Keratinocyte (primary cell): ENCODE data around the gene HTD2. TPM values are rescaled to one million over a fixed set of nuclear protein-coding genes. Genes with fewer than 3 reads are reported as not detected.

Source experiments
- DNase-seq: peaks from one replicate; pipeline ENCODE4 v3.0.0-alpha.2; 2011; ENCODE audit warnings: low read depth, missing footprints, low spot score
- FAIRE-seq: peaks from 2 replicates; lab custom pipeline; 2011; peaks lifted over from hg19 to GRCh38; lab: Jason Lieb, UNC
- H2AFZ ChIP-seq: 2 replicates; pipeline ENCODE4 v1.6.0; 2012; ENCODE audit warnings: low read length, control low read depth, inconsistent platforms; ENCODE audit not compliant: control insufficient read depth
- H3K27ac ChIP-seq: 2 replicates; pipeline ENCODE4 v1.5.1; 2011; ENCODE audit warnings: low read length; ENCODE audit not compliant: control insufficient read depth, insufficient read depth
- H3K27me3 ChIP-seq: 3 replicates; pipeline ENCODE4 v1.6.0; 2011; ENCODE audit warnings: low read length; ENCODE audit not compliant: control insufficient read depth, insufficient read depth; ENCODE audit errors: extremely low read depth
- H3K36me3 ChIP-seq, 2 experiments: 2 replicates in 1 of 2; 3 replicates in 1 of 2; pipeline ENCODE4 v1.5.1; 2011; ENCODE audit warnings: low read length in 2 of 2, mild to moderate bottlenecking in 1 of 2; ENCODE audit not compliant: control insufficient read depth in 2 of 2, insufficient read depth in 2 of 2; ENCODE audit errors: extremely low read depth in 1 of 2
- H3K4me1 ChIP-seq: 3 replicates; pipeline ENCODE4 v1.5.1; 2011; ENCODE audit warnings: low read length; ENCODE audit not compliant: control insufficient read depth, insufficient read depth; ENCODE audit errors: extremely low read depth
- H3K4me2 ChIP-seq: 3 replicates; pipeline ENCODE4 v1.6.0; 2011; ENCODE audit warnings: low read depth, low read length; ENCODE audit not compliant: control insufficient read depth, insufficient read depth; ENCODE audit errors: extremely low read depth
- H3K4me3 ChIP-seq, 3 experiments: fragments of 200-600 bp in 1 of 3; sonication (generic) in 1 of 3; 2 replicates in 2 of 3; 3 replicates in 1 of 3; pipeline ENCODE4 v1.5.1; 2011 to 2016; ENCODE audit warnings: low read length in 3 of 3, mild to moderate bottlenecking in 3 of 3, control low read depth in 2 of 3, inconsistent platforms in 1 of 3, low read depth in 1 of 3, mixed read lengths in 1 of 3, mixed run types in 1 of 3, moderate library complexity in 1 of 3; ENCODE audit not compliant: control insufficient read depth in 2 of 3, insufficient read depth in 2 of 3; ENCODE audit errors: extremely low read depth in 1 of 3
- H3K79me2 ChIP-seq: 2 replicates; pipeline ENCODE4 v1.6.0; 2012; ENCODE audit warnings: low read length; ENCODE audit not compliant: control insufficient read depth, insufficient read depth
- H3K9ac ChIP-seq: 3 replicates; pipeline ENCODE4 v1.6.0; 2011; ENCODE audit warnings: low read length; ENCODE audit not compliant: control insufficient read depth, insufficient read depth; ENCODE audit errors: extremely low read depth
- H3K9me1 ChIP-seq: 3 replicates; pipeline ENCODE4 v1.6.0; 2011; ENCODE audit warnings: low read length; ENCODE audit not compliant: control insufficient read depth, insufficient read depth; ENCODE audit errors: extremely low read depth
- H3K9me3 ChIP-seq: 2 replicates; pipeline ENCODE4 v1.5.1; 2012; ENCODE audit warnings: low read depth, low read length; ENCODE audit not compliant: control insufficient read depth
- H4K20me1 ChIP-seq: 3 replicates; pipeline ENCODE4 v1.6.0; 2011; ENCODE audit warnings: low read length; ENCODE audit not compliant: control insufficient read depth, insufficient read depth; ENCODE audit errors: extremely low read depth
- EZH2 ChIP-seq: IDR thresholded peaks from one replicate; pipeline ENCODE4 v1.6.1; 2012; ENCODE audit warnings: inconsistent platforms, mild to moderate bottlenecking, low read length, moderate library complexity
- dilution Hi-C: fragments of 300-500 bp; cut with MboI; formaldehyde crosslinking; loops from one replicate; pipeline ENCODE4 v1.7.0; 2020; ENCODE audit warnings: low sequenced_read_pairs; ENCODE audit not compliant: extremely low pct_ligation_motif_present
- polyA plus RNA-seq, 5 experiments: library from polyadenylated mRNA; depleted of rRNA in 3 of 5; stranded (reverse) in 3 of 5; stranded (forward) in 1 of 5; unstranded in 1 of 5; fragments of >200 nt; gene quantifications; 1 replicate in 1 of 5; 2 replicates in 3 of 5; 3 replicates in 1 of 5; pipeline versions ENCODE4 v1.2.1 to v1.2.3, GENCODE V29; 2011 to 2012; ENCODE audit warnings: missing spikeins in 2 of 5, low read depth in 1 of 5, low replicate concordance in 1 of 5
- TF ChIP-seq, protein P1 (sequence below), 3 experiments: IDR thresholded peaks in 1 of 3; conservative IDR thresholded peaks in 1 of 3; optimal IDR thresholded peaks in 1 of 3; 2 replicates in 2 of 3; 3 replicates in 1 of 3; pipeline versions ENCODE3 to v1.5.1; 2011; ENCODE audit warnings: low read length in 3 of 3, mild to moderate bottlenecking in 3 of 3, moderate library complexity in 2 of 3, control low read depth in 1 of 3, inconsistent platforms in 1 of 3; ENCODE audit not compliant: insufficient read depth in 2 of 3; ENCODE audit errors: extremely low read depth in 1 of 3

Gene HTD2
- polyA plus RNA-seq, 1 donor (not counting 4 experiments of a cell fraction or from before 2014, with no cell fraction given), result 12.5 TPM

DNA sequence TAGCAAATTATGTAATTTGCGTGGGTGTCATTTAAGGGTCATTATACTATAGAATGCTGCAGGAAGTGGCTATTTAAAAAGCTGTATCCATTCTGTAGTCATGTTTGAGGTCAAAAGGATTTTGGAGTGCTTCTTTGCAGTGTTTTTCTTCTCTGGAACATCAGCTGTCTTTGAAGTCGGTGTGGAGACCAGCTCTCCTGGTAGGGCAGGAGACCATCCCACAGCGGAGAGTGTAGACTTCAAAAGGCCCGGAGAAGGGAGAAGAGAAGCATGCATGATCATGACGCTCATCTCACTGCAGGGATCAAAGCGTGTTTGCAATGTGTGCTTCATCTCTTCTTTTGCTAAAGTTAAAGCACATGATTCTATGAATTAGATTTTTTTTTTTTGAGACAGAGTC lies 46.3 kb downstream of the HTD2 start:
- Histone ChIP-seq H3K4me2 (no peak overlapping the region), H3K27me3 (no peaks in the 10 kb centered on the region), H3K4me3 (no peak overlapping the region), H3K9ac (no peak overlapping the region), H3K9me1 (peaks cover 2% of the 10 kb centered on the region), H4K20me1 (peaks cover 3% of the 10 kb centered on the region), H2AFZ (no peak overlapping the region), H3K79me2 (no peaks in the 10 kb centered on the region), H3K4me1 (peaks cover 8% of the 10 kb centered on the region), H3K27ac (no peak overlapping the region), H3K36me3 (no peaks in the 10 kb centered on the region), H3K9me3 (no peaks in the 10 kb centered on the region)
- TF ChIP-seq, protein P1, sequence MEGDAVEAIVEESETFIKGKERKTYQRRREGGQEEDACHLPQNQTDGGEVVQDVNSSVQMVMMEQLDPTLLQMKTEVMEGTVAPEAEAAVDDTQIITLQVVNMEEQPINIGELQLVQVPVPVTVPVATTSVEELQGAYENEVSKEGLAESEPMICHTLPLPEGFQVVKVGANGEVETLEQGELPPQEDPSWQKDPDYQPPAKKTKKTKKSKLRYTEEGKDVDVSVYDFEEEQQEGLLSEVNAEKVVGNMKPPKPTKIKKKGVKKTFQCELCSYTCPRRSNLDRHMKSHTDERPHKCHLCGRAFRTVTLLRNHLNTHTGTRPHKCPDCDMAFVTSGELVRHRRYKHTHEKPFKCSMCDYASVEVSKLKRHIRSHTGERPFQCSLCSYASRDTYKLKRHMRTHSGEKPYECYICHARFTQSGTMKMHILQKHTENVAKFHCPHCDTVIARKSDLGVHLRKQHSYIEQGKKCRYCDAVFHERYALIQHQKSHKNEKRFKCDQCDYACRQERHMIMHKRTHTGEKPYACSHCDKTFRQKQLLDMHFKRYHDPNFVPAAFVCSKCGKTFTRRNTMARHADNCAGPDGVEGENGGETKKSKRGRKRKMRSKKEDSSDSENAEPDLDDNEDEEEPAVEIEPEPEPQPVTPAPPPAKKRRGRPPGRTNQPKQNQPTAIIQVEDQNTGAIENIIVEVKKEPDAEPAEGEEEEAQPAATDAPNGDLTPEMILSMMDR (optimal IDR thresholded peaks at IDR 0.05 in 1 of 3, IDR thresholded peaks at IDR 0.05 in 1 of 3, conservative IDR thresholded peaks at IDR 0.05 in 1 of 3; ENCODE audit: extremely low read depth in 1 of 3, insufficient read depth in 2 of 3, low read length in 3 of 3), result no peak
- no peak for TF ChIP-seq EZH2
- dilution Hi-C loops, result no loop called here
- FAIRE-seq, result no peak
- DNase-seq, result no peak

DNA sequence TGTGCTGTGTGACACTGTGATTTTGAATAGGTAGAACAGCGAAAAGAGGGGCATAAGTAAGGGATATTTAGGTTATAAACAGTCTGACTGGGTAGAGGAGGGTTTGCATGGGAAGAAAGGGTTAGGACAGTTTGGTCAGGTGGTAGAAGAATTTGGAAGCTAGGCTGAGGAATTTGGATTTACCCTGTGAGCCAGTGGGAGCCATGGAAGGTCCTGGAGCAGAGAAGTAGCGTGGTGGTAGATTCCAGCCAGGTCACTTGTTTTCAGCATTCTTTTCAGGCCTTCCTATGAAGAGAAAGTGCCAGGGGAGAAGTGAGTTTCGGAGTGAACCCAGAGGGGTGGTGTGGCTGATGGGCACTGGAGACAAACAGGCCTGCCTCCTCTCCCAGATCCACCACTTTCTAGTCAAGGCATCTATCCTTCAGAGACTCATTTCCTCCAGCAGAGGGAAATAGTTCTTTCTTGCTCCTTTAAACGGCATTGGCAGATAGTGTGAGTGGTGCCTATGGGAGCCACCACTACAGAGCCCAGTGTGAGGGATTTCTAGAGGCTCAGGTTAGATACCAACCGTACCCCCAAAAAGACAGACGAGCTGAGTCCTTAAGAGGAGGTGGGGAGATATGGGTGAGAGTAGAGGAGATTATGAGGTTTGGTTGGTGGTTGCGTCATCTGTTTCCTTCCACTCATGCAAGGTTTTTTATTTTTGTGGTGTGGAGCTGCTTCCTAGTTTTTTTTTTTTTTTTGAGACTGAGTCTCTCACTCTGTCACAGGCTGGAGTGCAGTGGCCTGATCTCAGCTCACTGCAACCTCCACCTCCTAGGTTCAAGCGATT lies 47.6 kb downstream of the HTD2 start:
- Histone ChIP-seq H4K20me1 (peaks cover 3% of the 10 kb centered on the region), H3K79me2 (no peaks in the 10 kb centered on the region), H3K4me1 (peaks cover 8% of the 10 kb centered on the region), H3K27ac (no peak overlapping the region), H2AFZ (no peak overlapping the region), H3K9me3 (no peaks in the 10 kb centered on the region), H3K9ac (no peak overlapping the region), H3K4me2 (no peak overlapping the region), H3K27me3 (no peaks in the 10 kb centered on the region), H3K4me3 (no peak overlapping the region), H3K9me1 (peaks cover 2% of the 10 kb centered on the region), H3K36me3 (no peaks in the 10 kb centered on the region)
- dilution Hi-C loops, result no loop called here
- FAIRE-seq, result no peak
- TF ChIP-seq, protein P1 (optimal IDR thresholded peaks at IDR 0.05 in 1 of 3, IDR thresholded peaks at IDR 0.05 in 1 of 3, conservative IDR thresholded peaks at IDR 0.05 in 1 of 3; ENCODE audit: extremely low read depth in 1 of 3, insufficient read depth in 2 of 3, low read length in 3 of 3), result no peak
- TF ChIP-seq EZH2, result no peak
- DNase-seq, result no peak
